Calu3 (cell line): ENCODE results near the gene EMP2. TPM values are rescaled to one million over a fixed set of nuclear protein-coding genes. Genes with fewer than 3 reads are reported as not detected.

Experiments used
- BruUV-seq: library from RNA; stranded (reverse); fragments of 400-500 nt; replicated peaks from 2 replicates; lab custom pipeline; 2021; lab: Mats Ljungman, UMichigan
- CTCF ChIA-PET: fragments of 300-600 bp; sonication (Branson Sonifier 250); formaldehyde crosslinking; loops from one replicate; lab custom pipeline; 2022; ENCODE audit warnings: antibody characterized with exemption; lab: Charles Lee
- DNase-seq: peaks from one replicate; pipeline ENCODE4 v3.0.0; 2022
- H3K27ac Mint-ChIP-seq: one replicate; pipeline ENCODE4 v1.8.0; 2022; ENCODE audit warnings: mixed read lengths; ENCODE audit not compliant: unreplicated experiment
- H3K27me3 Mint-ChIP-seq: one replicate; pipeline ENCODE4 v1.8.0; 2022; ENCODE audit warnings: mixed read lengths; ENCODE audit not compliant: unreplicated experiment
- H3K36me3 Mint-ChIP-seq: one replicate; pipeline ENCODE4 v1.8.0; 2022; ENCODE audit warnings: mild to moderate bottlenecking, moderate library complexity, mixed read lengths; ENCODE audit not compliant: insufficient read depth, unreplicated experiment
- H3K4me1 Mint-ChIP-seq: one replicate; pipeline ENCODE4 v1.8.0; 2022; ENCODE audit warnings: mild to moderate bottlenecking, low read depth, mixed read lengths; ENCODE audit not compliant: unreplicated experiment
- H3K4me3 Mint-ChIP-seq: one replicate; pipeline ENCODE4 v1.8.0; 2022; ENCODE audit warnings: mild to moderate bottlenecking, low read depth, moderate library complexity, mixed read lengths; ENCODE audit not compliant: unreplicated experiment
- H3K9me3 Mint-ChIP-seq: one replicate; pipeline ENCODE4 v1.8.0; 2022; ENCODE audit warnings: low read depth, mixed read lengths; ENCODE audit not compliant: unreplicated experiment
- intact Hi-C: fragments of 100-400 bp; cut with micrococcal nuclease; formaldehyde crosslinking; loops from one replicate; pipeline ENCODE4 v1.10.0; 2022; ENCODE audit not compliant: unreplicated experiment
- total RNA-seq: library from RNA; stranded (reverse); gene quantifications from 2 replicates; pipeline ENCODE4 v1.2.3, GENCODE V29; 2022
- TF ChIP-seq, protein P1 (sequence below): fragments of 200-600 bp; IDR thresholded peaks from one replicate; pipeline ENCODE4 v1.8.0; 2022; ENCODE audit warnings: antibody characterized with exemption; ENCODE audit not compliant: unreplicated experiment

Gene EMP2
- total RNA-seq, 1 experiment from 2014 or later, result 73.9 TPM

DNA sequence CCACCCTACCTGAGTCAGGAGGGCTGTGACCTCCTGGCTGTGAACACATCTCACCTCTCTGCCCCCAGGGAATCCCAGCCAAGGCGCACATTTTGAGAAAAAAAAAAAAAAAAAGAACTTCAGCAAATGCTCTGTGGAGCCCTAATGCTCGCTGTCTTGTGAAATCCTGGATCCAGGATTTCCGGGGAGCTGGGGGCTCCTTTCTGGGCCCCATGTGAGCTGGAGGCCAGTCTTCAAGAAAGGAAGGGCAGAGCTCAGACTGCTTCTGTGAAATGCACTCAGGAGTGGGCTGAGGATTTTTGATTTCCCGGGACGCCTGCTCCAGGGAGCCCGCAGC is 36.0 kb upstream of the EMP2 start:
- TF ChIP-seq, protein P1, sequence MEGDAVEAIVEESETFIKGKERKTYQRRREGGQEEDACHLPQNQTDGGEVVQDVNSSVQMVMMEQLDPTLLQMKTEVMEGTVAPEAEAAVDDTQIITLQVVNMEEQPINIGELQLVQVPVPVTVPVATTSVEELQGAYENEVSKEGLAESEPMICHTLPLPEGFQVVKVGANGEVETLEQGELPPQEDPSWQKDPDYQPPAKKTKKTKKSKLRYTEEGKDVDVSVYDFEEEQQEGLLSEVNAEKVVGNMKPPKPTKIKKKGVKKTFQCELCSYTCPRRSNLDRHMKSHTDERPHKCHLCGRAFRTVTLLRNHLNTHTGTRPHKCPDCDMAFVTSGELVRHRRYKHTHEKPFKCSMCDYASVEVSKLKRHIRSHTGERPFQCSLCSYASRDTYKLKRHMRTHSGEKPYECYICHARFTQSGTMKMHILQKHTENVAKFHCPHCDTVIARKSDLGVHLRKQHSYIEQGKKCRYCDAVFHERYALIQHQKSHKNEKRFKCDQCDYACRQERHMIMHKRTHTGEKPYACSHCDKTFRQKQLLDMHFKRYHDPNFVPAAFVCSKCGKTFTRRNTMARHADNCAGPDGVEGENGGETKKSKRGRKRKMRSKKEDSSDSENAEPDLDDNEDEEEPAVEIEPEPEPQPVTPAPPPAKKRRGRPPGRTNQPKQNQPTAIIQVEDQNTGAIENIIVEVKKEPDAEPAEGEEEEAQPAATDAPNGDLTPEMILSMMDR, result no peak
- Mint-ChIP-seq H3K4me1 (peaks cover 30% of the 10 kb centered on the region), H3K4me3 (no peak overlapping the region), H3K9me3 (no peaks in the 10 kb centered on the region), H3K36me3 (no peaks in the 10 kb centered on the region), H3K27me3 (no peaks in the 10 kb centered on the region), H3K27ac (no peak overlapping the region)
- intact Hi-C loops, result no loop called here
- CTCF ChIA-PET, result no interaction called here
- BruUV-seq, result no TSS peak
- no peak for DNase-seq

DNA sequence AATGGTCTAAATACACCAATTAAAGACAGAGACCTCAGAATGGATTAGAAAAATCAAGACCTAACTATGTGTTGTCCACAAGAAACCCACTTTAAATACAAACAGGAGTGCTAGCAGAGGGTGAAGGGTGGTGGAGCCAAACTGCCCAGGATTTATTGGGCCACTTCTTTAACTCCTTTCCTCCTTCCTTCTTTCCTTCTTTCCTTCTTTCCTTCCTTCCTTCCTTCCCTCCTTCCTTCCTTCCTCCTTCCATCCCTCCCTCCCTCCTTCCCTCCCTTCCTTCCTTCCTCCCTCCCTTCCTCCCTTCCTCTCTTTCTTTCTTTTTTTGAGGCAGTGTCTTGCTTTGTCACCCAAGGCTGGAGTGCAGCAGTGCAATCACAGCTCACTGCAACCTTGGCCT is 34.3 kb upstream of the EMP2 start:
- TF ChIP-seq, protein P1, result no peak
- no peak overlapping the region for H3K4me3 Mint-ChIP-seq
- CTCF ChIA-PET, result no interaction called here
- no peaks in the 10 kb centered on the region for H3K36me3 Mint-ChIP-seq
- no peak overlapping the region for H3K27ac Mint-ChIP-seq
- intact Hi-C loops, result no loop called here
- no peaks in the 10 kb centered on the region for H3K27me3 Mint-ChIP-seq
- BruUV-seq, result no TSS peak
- H3K9me3 Mint-ChIP-seq, result no peaks in the 10 kb centered on the region
- H3K4me1 Mint-ChIP-seq, result peaks cover 33% of the 10 kb centered on the region
- no peak for DNase-seq

DNA sequence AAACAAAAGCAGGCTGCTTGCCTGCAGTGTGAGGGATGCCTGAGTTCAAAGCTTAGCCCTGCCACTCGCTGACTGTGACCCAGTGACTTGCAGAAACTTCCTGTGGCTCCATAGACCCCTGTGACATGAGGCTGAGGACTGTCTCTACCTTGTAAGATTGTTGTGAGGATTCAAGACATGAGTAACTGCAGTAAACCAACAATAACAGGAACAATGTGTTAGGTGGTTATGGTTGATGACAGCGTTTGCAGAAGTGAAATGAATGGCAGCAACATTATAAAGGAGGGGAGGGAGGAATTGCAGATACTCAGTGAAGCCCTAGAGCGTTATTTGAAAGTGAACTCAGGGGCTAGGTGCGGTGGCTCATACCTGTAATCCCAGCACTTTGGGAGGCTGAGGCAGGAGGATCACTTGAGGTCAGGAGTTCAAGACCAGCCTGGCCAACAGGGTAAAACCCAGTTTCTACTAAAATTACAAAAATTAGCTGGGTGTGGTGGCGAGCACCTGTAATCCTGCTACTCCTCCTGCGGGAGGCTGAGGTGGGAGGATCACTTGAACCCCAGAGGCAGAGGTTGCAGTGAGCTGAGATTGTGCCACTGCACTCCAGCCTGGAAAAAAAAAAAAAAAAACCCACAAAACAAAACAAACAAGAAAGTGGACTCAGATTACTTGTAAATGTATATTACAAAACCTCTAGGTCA is 33.5 kb upstream of the EMP2 start:
- TF ChIP-seq, protein P1, result no peak
- intact Hi-C loops, result no loop called here
- Mint-ChIP-seq H3K27me3 (no peaks in the 10 kb centered on the region), H3K36me3 (no peaks in the 10 kb centered on the region), H3K27ac (no peak overlapping the region), H3K9me3 (no peaks in the 10 kb centered on the region), H3K4me3 (no peak overlapping the region), H3K4me1 (peaks cover 27% of the 10 kb centered on the region)
- BruUV-seq, result no TSS peak
- no peak for DNase-seq
- CTCF ChIA-PET, result no interaction called here

DNA sequence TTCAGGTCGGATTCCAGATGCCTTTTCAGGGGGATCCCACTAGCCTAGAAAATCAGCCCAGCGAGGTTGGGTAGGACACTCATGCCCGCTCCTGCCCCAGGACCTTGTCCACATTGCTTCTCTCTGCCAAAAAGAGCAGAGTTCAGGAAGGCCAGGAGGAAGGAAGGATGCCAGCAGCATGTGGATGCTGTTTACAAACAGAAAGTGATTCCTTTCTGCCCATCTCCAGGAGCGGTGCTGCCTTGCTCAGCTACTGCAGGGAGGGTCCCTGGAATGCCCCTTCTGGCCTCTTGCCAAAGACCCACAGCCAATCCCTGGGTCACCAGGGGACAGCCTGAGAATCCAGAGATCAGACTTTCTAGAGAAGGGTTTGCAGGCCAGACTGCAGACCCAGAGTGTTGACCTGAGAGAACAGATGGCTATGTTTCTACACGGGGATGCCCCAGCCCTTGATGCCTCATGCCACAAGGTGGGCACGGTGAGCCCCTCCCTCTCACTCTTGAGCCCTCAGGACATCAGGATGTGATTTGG is 32.3 kb upstream of the EMP2 start:
- Mint-ChIP-seq H3K27me3 (no peaks in the 10 kb centered on the region), H3K36me3 (no peaks in the 10 kb centered on the region), H3K27ac (no peak overlapping the region), H3K4me1 (peaks cover 18% of the 10 kb centered on the region), H3K4me3 (no peak overlapping the region), H3K9me3 (no peaks in the 10 kb centered on the region)
- no TSS peak for BruUV-seq
- CTCF ChIA-PET, result no interaction called here
- intact Hi-C loops, result no loop called here
- no peak for DNase-seq
- TF ChIP-seq, protein P1, result no peak
